ENCODE results near the gene IL3. TPM values are rescaled to one million over a fixed set of nuclear protein-coding genes. Genes with fewer than 3 reads are reported as not detected.

Gene IL3
- total RNA-seq, 4 donors from 2014 or later = not detected

DNA sequence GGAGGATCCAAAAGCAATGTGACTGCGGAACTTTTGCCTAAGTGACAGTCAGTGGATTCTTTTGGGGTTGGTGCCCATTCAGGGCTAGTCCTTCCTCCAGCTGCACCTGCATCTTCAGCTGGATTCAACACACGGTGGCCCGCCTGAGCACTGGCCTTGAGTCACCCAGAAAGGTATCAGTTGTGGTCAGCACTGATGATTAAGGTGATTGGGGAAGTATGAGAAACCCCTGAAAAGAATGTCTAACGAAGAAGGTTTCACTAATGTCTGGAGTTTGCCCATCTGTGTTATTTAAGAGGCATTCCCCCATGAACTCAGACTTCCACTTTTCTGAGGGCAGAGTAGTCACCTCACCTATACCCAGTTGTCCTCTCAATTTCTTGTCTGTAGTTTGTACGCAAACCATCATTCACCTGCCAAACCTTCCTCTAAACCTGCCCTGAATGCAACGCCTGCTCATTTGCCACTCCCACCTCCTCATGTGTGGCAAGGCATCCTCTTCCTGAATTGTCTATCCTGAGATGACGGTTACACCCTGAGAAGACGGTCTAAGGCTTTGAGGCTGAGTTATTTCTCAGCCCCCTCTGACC, 40.3 kb downstream of the IL3 start:
- no peaks in the 10 kb centered on the region for H3K9me3 ChIP-seq
- H3K36me3 ChIP-seq = no peaks in the 10 kb centered on the region
- intact Hi-C loops (cut with DNase I; ENCODE audit: low total_unique reads) = no loop called here
- no peak for ATAC-seq
- DNase-seq = no peak
- in situ Hi-C loops (cut with MboI; ENCODE audit: low sequenced_read_pairs in 4 of 4) = no loop called here
- TF ChIP-seq CTCF (IDR thresholded peaks at IDR 0.05 in 4 of 5, conservative IDR thresholded peaks at IDR 0.05 in 1 of 5) (no peak), POLR2A (IDR thresholded peaks at IDR 0.05) (no peak)
- no peaks in the 10 kb centered on the region for H3K27me3 ChIP-seq
- H3K4me1 ChIP-seq = peaks cover 0 to 3% of the 10 kb centered on the region in 2 donors
- no peak overlapping the region for H3K27ac ChIP-seq
- no peak overlapping the region for H3K4me3 ChIP-seq

- no peak for DNase-seq
- H3K36me3 ChIP-seq = no peaks in the 10 kb centered on the region
- intact Hi-C loops (cut with DNase I; ENCODE audit: low total_unique reads) (no loop called here), in situ Hi-C loops (cut with MboI; ENCODE audit: low sequenced_read_pairs in 4 of 4) (no loop called here)
- no peak for ATAC-seq
- H3K4me1 ChIP-seq = peaks cover 0 to 3% of the 10 kb centered on the region in 2 donors
- H3K9me3 ChIP-seq = no peaks in the 10 kb centered on the region
- no peak for TF ChIP-seq POLR2A (IDR thresholded peaks at IDR 0.05)
- no peak for TF ChIP-seq CTCF (IDR thresholded peaks at IDR 0.05 in 4 of 5, conservative IDR thresholded peaks at IDR 0.05 in 1 of 5)
- H3K27ac ChIP-seq = no peak overlapping the region
- H3K4me3 ChIP-seq = no peak overlapping the region
- no peaks in the 10 kb centered on the region for H3K27me3 ChIP-seq
These were observed 41.0 kb downstream of the IL3 start for GRCh38 chr5:132101385-132101880.

DNA sequence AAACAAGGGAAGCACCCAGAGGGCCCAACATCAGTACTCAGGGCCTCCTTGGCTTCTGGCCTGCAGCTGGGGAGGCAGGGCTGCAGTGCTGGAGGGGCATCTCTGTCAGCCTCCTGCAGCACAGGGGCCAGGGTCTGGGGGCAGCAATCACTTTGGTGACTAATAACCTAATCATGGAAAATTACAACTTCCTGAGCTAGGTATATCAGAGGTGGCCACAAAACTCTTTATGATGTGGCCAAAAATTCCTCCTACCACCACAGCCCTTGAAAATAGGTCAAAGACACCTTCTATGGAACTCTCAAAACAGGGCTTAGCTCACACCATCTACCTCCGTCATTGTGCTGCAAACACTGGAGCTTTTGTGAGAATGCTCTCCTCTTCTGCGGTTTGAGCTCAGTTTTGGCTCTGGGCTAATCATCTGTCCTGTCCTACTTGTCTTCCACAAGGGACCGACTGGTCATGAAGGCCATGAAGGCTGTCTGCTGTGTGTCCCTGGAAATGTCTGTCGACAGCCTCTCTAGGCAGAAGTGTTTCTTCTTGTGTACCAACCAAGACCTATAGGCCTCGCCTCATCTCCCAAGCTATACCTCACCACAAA, 41.7 kb downstream of the IL3 start:
- Histone ChIP-seq H3K4me1 (peaks cover 0 to 3% of the 10 kb centered on the region in 2 donors), H3K9me3 (no peaks in the 10 kb centered on the region), H3K4me3 (no peak overlapping the region), H3K27ac (no peak overlapping the region), H3K27me3 (no peaks in the 10 kb centered on the region), H3K36me3 (no peaks in the 10 kb centered on the region)
- ATAC-seq (no peak), DNase-seq (no peak)
- TF ChIP-seq POLR2A (IDR thresholded peaks at IDR 0.05) (no peak), CTCF (IDR thresholded peaks at IDR 0.05 in 4 of 5, conservative IDR thresholded peaks at IDR 0.05 in 1 of 5) (no peak)
- intact Hi-C loops (cut with DNase I; ENCODE audit: low total_unique reads) = no loop called here
- in situ Hi-C loops (cut with MboI; ENCODE audit: low sequenced_read_pairs in 4 of 4) = no loop called here

DNA sequence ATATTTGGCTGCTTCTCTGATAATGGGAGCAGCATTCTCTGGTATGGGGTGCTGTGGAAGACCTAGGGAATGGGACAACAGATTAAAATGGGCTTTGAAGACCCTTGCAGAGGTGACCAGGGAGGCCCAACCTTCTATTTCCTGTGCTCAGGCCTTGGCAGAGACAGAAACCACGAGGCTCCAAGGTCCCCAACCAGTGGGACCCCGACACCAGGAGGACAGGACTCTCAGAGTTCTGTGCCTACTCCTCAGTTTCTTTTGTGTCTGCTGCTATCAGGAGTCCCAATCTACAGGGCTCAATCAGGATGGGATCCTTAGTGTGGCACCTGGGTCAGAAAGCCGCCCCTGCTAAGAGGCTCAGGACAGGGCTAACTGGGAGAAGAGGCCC, 42.5 kb downstream of the IL3 start:
- Histone ChIP-seq H3K36me3 (no peaks in the 10 kb centered on the region), H3K4me1 (peaks cover 0 to 3% of the 10 kb centered on the region in 2 donors), H3K27me3 (no peaks in the 10 kb centered on the region), H3K9me3 (no peaks in the 10 kb centered on the region), H3K4me3 (no peak overlapping the region), H3K27ac (peak overlapping the region in 1 of 4 donors; percentile 18)
- intact Hi-C loops (cut with DNase I; ENCODE audit: low total_unique reads) = no loop called here
- DNase-seq (no peak), ATAC-seq (no peak)
- TF ChIP-seq CTCF (IDR thresholded peaks at IDR 0.05 in 4 of 5, conservative IDR thresholded peaks at IDR 0.05 in 1 of 5) (no peak), POLR2A (IDR thresholded peaks at IDR 0.05) (no peak)
- in situ Hi-C loops (cut with MboI; ENCODE audit: low sequenced_read_pairs in 4 of 4) = no loop called here

Measured in gastrocnemius medialis (tissue), 4 donors.